GM18907 (cell line): ENCODE data around the gene RNASET2.
"Not testable (repeated sequence)": the region's sequence is repeated elsewhere in the genome, so short reads cannot be mapped to it uniquely, and the experiment has no call there.

ENCODE experiments used
- ATAC-seq: cut with Tn5 transposase; IDR thresholded peaks from one replicate; pipeline ENCODE4 v1.9.1; 2021; ENCODE audit warnings: mild to moderate bottlenecking, moderate library complexity; ENCODE audit not compliant: unreplicated experiment

The RNASET2 gene

GRCh38 chr6:166948724-166949123 lies 7.6 kb downstream of the RNASET2 start:
- not testable (repeated sequence) for ATAC-seq

GRCh38 chr6:166947251-166947650 lies 9.1 kb downstream of the RNASET2 start:
- no peak for ATAC-seq

- ATAC-seq = no peak
These were observed 10.2 kb downstream of the RNASET2 start for GRCh38 chr6:166946125-166946524.

GRCh38 chr6:166944666-166945256 lies 11.6 kb downstream of the RNASET2 start:
- no peak for ATAC-seq

GRCh38 chr6:166942393-166943168 lies 13.8 kb downstream of the RNASET2 start:
- no peak for ATAC-seq

- ATAC-seq = no peak
These were observed 15.7 kb downstream of the RNASET2 start for GRCh38 chr6:166940643-166941068.

GRCh38 chr6:166939894-166940293 lies 16.5 kb downstream of the RNASET2 start:
- no peak for ATAC-seq

- no peak for ATAC-seq
These were observed 17.0 kb downstream of the RNASET2 start for GRCh38 chr6:166939345-166939744.

- no peak for ATAC-seq
These were observed 17.6 kb downstream of the RNASET2 start for GRCh38 chr6:166938704-166939103.

GRCh38 chr6:166938150-166938549 lies 18.2 kb downstream of the RNASET2 start:
- ATAC-seq = no peak

GRCh38 chr6:166937746-166938145 lies 18.6 kb downstream of the RNASET2 start:
- no peak for ATAC-seq

- no peak for ATAC-seq
These were observed 20.1 kb downstream of the RNASET2 start for GRCh38 chr6:166936079-166936787.

- no peak for ATAC-seq
These were observed 21.0 kb downstream of the RNASET2 start for GRCh38 chr6:166935353-166935752.

- no peak for ATAC-seq
These were observed 22.2 kb downstream of the RNASET2 start for GRCh38 chr6:166934174-166934573.

GRCh38 chr6:166933396-166933795 lies 23.0 kb downstream of the RNASET2 start:
- no peak for ATAC-seq

- ATAC-seq = no peak
These were observed 23.7 kb downstream of the RNASET2 start for GRCh38 chr6:166932616-166933015.

GRCh38 chr6:166932116-166932515 lies 24.2 kb downstream of the RNASET2 start:
- no peak for ATAC-seq

- no peak for ATAC-seq
These were observed 24.9 kb downstream of the RNASET2 start for GRCh38 chr6:166931426-166931970.

- ATAC-seq = no peak
These were observed 25.9 kb downstream of the RNASET2 start for GRCh38 chr6:166930354-166930891.

GRCh38 chr6:166929542-166930189 lies 26.7 kb downstream of the RNASET2 start:
- ATAC-seq = no peak
